Fibroblast of skin of right biceps (primary cell): ENCODE results near the gene IL34.
"Not testable (repeated sequence)": the region's sequence is repeated elsewhere in the genome, so short reads cannot be mapped to it uniquely, and the experiment has no call there.

Source experiments
- DNase-seq: peaks from one replicate; pipeline ENCODE4 v3.0.0-alpha.2; 2013

Gene IL34

DNA sequence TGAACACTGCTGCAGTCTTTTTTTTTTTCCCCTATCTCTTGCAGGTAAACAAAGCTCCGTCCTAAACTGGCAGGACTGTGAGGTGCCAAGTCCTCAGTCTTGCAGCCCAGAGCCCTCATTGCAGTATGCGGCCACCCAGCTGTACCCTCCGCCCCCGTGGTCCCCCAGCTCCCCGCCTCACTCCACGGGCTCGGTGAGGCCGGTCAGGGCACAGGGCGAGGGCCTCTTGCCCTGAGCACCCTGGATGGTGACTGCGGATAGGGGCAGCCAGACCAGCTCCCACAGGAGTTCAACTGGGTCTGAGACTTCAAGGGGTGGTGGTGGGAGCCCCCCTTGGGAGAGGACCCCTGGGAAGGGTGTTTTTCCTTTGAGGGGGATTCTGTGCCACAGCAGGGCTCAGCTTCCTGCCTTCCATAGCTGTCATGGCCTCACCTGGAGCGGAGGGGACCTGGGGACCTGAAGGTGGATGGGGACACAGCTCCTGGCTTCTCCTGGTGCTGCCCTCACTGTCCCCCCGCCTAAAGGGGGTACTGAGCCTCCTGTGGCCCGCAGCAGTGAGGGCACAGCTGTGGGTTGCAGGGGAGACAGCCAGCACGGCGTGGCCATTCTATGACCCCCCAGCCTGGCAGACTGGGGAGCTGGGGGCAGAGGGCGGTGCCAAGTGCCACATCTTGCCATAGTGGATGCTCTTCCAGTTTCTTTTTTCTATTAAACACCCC is 13.8 kb downstream of the IL34 start:
- no peak for DNase-seq

DNA sequence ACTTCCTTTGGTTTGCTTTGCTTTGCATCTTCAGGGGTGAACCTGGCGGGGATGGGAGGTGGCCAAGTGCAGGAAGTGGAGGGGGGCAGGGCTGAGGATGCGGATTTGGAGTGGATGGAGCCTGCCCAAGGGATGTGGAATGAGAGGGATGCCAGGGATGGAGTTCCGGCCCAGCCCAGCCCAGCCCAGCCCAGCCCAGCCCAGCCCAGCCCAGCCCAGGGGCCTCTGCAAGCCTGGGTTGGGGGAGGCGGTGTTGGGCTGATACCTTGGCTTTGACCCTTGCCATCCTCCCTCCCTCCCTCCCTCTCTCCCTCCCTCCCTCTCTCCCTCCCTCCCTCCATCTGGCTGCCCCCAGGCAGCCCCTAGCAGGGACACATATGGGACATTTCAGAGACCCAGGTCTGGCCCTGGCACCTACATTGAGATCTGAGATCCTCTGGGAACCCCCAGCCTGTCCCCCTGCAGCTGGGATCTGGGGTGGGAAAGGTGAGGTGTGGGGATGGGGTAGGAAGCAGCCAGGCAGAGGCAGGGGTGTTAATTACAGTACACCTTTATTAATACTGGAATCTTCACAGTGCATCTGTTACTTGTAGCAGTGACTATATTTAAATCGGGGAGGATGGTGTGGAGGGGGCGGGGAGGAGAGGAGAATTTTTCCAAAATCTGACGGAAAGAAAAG is 14.5 kb downstream of the IL34 start:
- DNase-seq: no peak

DNA sequence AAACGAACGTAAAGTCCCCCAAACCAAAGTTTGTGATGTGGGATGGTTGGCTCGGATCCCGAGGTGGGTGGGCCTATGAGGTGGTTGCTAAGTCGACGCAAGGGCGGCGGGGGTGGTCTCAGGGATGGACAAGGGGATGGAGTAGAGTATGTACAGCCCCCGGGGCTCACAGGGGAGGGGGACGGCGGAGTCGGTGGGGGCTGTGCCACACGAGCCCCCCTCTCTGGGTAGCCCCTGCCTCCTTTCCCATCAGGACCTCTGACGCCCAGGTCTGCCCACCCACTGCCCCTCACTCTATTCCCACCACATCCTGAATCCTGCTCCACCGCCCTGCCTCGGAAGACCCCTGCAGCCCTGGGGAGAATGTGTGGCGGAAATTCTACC is 15.2 kb downstream of the IL34 start:
- no peak for DNase-seq

DNA sequence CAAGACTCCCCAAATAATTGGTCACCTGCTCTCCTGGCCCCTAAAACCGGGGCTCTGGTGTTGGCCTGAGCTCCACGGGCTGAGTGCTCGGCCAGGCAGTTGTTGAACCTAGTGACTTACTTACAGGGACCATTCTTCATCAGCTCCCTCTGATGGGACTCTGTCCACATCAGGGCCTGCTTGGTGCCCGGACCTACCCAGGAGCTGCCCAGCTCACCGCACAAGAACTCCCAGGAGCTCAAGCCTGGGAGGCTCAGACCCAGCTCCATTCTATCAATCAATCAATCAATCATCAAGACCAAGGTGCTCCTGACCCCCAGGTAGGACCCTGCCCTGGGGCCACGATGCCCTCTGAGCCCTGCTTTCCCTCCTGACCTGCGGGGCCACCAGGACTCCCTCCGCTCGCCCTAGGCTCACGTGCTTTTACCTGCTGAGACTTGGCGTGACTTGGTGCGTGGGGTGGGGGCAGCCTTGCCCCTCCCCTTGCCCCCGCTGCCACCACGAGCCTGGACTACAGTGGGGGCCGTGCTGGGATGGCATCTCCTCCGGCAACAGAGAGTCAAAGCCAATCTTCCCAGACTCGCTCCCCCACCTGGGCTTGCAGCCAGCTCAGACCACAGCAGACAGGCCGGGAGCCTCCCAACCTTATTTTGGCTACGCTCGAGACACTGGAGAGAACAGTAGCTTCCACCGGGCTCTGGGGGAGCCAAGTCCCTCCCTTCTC is 15.7 kb downstream of the IL34 start:
- DNase-seq: peak; percentile 54

DNA sequence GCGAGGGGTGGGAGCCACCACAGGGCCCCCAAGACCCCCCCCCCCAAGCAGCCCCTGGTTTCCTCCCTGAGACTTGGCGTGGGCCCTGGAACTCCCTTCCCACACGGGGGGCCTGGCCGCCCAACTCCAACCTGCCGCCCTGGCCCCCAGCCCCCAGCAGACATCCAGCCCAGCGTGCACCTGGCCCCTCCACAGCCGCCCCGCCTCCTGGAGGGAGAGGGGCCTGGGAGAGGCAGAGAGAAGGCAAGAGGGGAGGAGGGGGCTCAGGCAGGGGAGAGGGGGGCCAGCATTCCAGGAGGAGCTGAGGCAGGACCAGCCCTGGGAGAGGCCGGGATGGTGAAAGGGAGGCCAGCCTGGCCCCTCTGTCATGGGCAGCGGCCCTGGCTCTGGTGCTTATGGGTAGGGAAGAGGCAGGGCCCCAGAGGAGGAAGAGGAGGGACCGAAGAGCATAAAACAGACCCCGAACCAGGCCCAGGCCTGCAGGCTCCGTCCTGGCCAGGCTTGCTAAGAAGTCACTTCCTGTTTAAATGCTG is 16.7 kb downstream of the IL34 start:
- DNase-seq: no peak

DNA sequence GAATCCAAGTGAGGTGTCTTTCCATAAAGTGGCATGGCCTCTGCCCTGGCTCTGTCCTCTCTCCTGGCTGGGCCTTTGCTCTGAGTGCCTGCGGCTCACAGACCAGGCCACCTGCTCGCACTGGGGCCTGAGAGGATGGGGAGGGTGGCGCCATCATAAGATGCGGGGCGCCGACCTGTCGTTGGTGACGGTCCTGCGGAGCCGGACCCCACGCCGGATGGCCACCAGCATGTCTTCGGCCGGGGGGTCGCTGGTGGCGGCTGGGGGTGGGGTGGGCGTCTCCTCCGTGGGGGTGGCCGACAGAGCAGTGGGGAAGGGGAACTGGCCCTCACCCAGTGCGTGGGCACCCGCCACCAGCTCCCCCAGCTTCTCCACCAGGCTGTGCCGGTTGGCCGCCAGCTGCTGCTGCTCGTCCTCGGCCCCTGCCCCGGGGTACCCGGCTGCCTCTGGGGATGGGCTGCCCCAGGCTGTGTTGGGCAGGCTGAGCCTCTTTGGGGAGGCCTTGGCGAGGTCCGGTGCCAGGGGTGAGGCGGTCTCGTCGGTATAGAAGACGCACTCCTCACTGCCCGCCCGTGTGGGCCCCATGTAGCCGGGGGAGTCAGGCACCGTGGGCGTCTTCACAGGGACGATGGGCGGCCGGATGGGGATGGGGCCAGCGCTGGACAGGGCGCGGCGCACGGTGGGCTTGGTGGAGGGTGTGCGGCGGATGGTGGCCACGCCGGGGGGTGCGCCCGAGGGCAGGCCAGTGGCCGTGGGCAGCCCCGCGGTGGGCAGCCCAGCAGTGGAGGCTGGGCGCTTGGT is 17.4 kb downstream of the IL34 start:
- no peak for DNase-seq

DNA sequence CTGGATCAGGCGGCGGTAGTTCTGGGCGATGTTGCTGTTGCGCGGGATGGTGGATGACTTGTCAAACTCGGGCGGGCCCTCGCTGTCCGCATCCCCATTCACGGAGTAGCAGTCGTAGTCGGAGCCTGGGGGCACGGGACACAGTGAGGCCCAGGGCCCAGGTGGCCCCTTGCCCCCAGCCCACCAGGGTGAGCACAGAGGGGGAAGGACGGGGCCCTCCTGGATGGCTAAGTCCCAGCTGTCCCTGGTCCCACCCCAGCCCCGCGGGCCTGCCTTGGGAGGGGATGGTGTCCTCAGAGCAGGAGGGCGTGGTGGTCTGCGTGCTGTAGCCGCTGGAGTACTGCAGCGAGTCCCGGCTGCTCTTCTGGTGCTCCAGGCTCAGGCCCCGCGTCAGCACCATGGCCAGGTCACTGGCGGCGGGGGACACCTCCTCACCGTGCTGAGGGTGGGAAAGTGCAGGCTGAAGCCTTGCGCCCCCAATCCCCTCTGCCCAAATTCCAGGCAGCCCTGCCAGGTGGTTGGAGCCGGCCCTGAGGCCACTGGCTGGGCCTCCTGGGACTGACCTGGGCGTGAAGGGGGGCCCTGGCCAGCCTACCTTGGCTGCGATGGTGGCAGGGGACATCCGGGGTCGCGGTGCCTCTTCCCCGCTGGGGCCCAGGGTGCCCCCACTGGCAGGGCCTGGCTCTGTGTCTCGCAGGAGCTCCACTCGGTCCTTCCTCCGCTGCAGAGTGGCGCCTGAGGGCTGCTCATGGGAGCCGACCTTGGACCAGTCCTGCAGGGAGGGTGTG is 18.2 kb downstream of the IL34 start:
- no peak for DNase-seq

DNA sequence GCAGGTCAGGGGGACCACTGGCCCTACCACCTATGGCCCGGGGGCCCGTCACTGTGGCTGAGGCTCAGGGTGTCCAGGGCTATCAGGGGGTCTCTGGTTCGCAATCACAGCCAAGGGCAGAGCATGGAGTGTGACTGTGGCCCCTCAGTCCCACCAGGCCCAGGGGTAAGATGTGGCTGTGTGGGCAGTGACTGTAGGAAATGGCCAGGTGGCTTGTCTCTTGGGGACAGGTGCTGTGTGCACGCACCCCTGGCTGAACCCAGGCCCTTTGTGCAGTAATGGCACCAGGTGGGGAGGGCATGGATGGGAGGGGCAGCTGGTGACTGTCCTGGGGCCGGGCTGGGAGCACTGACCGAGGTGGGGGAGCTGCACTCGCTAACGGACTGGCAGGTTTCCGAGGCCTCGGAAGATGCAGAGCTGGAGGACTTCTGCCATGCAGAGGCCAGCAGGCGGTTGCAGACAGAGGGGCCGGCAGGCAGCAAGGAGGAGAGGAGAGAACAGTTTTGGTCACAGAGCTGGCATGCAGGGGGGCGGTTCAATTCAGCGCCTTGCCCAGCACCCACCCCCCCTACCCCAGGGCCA is 18.8 kb downstream of the IL34 start:
- no peak for DNase-seq

DNA sequence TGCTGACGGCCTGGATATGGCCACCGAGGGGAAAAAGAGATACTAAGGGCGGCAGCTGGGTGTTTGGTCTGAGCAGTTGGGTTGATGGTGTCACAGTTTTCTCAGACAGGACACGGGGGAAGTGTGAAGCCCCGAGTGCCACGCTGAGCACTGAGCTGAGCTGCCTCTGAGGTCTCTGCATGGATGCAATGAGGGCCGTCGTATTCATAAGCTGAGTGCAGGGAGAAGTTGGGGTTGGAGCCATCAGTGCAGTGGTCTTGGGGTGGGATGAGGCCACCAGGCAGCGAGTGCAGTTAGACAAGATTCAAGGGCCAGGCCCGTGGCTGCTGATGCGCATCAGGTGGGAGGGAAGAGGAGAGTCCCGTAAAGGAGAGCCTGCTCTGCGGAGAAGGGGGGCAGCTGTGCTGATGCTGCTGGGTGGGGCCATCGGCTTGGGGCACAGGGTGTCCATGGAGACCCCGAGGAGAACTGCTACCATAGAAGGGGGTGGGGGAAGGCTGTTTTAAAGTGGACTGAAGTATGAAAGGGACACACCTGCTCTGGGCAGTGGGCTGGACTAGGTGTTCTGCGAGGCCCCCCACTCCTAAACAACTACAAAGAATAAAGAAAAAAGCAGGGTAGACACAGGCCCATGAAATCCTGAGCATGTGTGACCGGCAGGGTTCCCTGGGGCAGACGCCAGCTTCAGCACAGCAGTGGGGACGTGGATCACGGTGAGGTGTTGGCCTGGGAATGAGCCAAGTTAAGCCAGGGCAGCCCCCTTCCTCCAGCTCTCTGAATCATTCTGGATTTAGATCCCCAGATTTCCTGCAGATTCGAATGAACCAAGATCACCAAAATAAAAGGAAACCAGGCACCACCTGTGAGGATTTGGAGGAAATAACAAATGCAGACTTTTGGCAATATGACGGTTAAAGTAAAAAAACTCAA is 19.7 kb downstream of the IL34 start:
- no peak for DNase-seq

DNA sequence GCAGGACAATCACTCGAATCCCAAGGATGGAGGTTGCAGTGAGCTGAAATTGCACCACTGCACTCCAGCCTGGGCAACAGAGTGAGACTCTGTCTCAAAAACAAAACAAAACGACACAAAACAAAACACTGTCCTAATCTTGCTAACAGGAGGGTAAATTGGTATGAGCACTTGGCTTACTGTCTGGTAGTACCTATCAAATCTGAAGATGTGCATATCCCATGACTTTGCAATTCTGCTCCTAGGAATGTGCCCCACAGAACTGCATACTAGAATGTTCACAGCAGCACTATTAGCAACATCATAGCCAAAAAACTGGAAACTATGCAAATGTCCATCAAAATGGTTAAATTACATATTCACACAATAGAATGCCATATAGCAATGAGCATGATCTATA is 23.8 kb downstream of the IL34 start:
- no peak for DNase-seq

DNA sequence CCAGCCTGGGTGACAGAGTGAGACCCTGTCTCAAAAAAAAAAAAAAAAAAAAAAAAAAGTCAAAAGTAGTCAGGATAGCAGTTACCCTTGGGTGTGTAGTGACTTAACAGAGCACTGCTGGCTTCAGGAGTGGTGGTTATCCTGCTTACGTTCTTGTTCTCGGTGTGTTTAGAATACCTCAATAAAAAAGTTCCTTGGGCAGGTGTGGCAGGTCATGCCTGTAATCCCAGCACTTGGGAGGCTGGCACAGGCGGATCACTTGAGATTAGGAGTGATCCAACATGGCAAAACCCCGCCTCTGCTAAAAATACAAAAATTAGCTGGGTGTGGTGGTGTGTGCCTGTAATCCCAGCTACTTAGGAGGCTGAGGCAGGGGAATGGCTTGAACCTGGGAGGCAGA is 24.6 kb downstream of the IL34 start:
- not testable (repeated sequence) for DNase-seq

DNA sequence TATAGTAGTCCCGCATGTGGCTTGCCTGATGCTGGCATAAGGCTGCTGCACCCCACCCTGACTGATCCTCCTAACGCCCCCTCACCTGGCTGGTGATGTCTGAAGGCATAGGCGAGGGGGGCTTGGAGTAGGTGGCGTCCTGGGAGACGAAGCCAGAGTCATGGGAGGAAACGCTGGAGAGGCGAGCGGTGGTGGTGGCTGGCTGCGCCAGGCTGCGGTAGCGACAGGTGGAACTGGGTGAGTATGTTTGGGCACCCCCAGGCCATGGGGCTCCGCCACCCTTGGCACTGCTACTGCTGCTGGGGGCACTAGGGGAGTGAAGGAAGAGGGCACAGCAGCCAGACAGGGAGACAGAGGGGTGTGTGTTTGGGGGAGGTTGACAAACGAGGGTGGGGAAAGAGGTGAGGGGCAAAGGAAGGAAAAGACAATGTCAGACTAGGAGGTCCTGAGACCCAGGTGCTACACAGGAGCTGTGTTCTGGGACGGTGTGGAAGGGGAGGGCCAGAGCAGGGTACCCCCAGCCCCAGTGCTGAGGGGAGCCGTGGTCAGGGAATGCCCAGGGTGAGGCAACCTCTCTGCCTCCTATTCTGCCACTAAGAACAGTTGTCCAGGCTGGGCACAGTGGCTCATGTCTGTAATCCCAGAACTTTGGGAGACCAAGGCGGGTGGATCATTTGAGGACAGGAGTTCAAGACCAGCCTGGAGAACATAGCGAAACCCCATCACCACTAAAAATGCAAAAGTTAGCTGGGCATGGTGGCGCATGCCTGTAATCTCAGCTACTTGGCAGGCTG is 28.1 kb downstream of the IL34 start:
- DNase-seq: no peak

DNA sequence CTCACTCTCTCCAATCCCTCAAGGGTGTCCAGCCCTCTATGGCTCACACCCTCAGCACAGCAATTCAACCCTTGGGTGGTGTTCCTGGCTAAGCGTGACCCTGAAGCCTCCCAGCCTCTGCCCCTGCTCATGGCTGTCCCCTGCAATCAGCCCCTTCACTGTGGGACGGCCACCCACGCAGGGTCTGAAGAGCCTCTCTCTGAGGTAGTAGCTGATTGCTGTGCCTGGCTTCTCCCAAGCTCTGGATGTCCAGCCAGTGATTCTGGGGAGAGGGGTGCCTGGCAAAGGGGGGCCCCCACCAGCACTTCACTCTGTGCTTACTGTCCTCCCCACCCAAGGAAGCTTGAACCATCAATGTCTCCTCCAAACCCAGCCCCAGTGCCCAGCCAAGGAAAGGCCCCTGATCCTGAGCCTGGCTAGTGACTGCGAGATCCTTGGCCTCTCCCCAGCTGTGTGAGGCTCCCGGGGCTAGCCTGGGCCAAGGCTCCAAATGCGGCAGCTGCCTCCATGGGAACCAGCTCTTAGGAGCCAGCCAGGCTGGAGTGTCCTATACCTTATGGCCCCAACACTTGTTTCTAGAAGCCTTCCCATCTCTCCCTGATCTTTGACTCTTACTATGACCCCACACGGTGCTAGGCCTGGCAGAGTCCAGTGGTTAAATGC is 29.6 kb downstream of the IL34 start:
- DNase-seq: no peak

DNA sequence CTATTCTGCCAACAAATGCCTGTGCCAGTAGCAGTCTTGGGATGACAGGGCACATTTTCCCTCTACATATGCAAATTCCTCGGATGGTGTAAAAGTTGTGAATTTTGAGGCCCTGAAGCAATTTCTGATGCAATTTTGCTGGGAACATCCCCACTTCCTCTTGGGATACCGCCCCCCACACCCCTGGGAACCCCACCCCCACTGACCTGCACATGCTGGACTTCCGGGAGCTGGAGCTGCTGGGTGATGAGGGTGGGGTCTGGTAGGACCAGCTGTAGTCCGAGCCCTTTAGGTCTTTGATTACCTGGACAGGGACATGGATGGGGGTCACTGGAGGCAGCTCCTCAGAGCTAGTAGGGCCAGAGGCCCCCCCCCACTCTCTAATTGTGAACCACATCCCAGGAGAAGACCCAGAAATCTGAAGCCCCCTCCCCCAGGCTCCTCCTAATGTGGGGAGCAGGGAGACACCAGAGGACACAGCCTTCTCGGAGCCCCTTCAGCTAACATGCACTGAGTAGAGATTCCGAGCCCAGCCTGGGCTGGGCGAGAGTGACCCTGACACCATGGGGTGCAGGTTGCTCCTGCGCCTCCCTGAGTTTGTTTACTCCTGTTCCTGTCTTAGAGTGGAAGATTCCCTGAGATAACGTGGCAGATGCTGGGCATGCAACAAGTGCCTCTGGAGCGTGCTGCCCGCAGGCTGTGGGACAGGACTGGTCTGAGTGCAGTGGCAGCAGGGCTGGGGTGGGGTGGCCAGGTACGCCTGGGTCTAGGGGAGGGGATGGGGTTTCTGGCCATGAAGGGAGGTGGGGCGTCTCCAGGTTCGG is 30.5 kb downstream of the IL34 start:
- no peak for DNase-seq

DNA sequence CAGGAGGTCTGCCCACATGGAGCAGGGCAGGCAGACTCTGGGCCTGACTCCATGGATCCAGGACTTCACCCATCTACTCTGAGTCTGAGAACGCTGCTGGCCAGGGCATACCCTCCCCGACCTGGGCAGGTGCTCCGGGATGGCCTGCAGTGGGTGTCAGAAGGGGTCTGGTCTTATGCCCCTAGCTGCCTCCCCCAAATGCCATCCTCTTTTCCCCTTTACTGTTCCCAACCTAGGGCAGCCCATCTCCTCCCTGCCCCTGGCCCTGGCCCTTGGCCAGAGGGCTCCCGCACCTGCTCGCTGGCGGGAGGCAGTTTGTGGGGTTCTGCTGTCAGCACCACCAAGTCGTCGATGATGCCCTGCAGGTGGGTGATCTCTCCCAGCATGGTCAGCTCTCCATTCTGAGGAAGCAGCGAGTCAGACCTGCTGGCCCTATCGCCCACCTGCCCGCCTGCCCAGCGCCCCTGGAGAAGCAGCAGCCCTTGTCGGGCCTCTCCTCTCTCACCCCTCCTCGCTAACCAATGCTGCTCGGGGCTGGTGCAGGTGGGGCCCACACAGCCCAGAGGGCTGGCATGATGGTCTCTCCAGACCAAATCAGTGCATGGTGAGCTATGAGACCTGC is 31.3 kb downstream of the IL34 start:
- no peak for DNase-seq

DNA sequence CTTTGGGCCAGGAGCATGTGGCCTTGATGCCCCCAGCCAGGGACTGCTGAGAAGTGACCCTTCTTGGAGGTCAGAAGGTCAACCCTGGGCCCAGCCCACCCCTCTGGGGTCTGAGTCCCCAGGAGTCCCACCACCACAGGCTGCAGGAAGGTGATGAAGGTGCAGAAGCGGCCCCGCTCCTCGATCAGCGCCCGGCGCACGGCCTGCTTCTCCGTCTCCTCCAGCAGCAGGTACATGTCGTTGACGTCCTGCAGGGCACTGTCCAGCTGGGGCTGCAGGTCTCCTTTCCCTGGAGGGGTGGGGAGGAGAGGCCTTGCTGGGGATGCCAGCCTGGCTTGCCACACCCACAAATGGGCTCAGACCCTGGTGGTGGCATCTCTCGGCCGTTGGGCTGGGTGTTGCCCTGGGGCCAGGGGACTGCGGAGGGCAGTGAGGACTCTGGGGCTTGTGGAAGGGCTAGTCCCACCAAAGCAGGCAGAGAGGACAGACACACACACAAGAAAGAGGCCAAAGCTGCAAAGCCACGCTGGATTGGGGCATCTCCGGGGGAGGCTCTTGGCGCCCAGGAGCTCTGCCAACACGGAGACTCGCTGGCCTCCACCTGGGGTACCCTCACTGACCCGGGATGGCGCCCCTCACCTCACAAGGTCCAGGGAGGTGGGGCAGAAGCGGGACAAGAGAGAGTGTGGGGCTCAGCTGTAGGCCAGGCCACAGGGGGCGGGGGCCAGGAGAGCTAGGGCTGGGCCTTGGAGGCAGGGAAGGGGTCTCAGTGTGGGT is 31.9 kb downstream of the IL34 start:
- no peak for DNase-seq
